Astrocyte (in vitro differentiated cells and primary cell): Measurements from ENCODE around the gene OPRD1. TPM values are rescaled to one million over a fixed set of nuclear protein-coding genes. Genes with fewer than 3 reads are reported as not detected.
"Not testable (repeated sequence)": the region's sequence is repeated elsewhere in the genome, so short reads cannot be mapped to it uniquely, and the experiment has no call there.

Experiments used
- DNase-seq: peaks from one replicate; pipeline ENCODE4 v3.0.0-alpha.2; 2010; ENCODE audit warnings: low read depth
- FAIRE-seq: peaks from 2 replicates; lab custom pipeline; 2011; peaks lifted over from hg19 to GRCh38; lab: Jason Lieb, UNC
- H2AFZ ChIP-seq: 2 replicates; pipeline ENCODE4 v1.6.0; 2012; ENCODE audit warnings: low read depth, low read length, inconsistent platforms
- H3K27ac ChIP-seq: 2 replicates; pipeline ENCODE4 v1.5.1; 2011; ENCODE audit warnings: low read depth, low read length, inconsistent platforms
- H3K27me3 ChIP-seq: 2 replicates; pipeline ENCODE4 v1.6.0; 2011; ENCODE audit warnings: low read length, inconsistent platforms; ENCODE audit not compliant: insufficient read depth
- H3K36me3 ChIP-seq: 2 replicates; pipeline ENCODE4 v1.5.1; 2011; ENCODE audit warnings: low read length, inconsistent platforms; ENCODE audit not compliant: insufficient read depth
- H3K4me1 ChIP-seq: 2 replicates; pipeline ENCODE4 v1.5.1; 2011; ENCODE audit warnings: low read length, inconsistent platforms; ENCODE audit not compliant: insufficient read depth
- H3K4me2 ChIP-seq: 2 replicates; pipeline ENCODE4 v1.6.0; 2012; ENCODE audit warnings: low read length, inconsistent platforms
- H3K4me3 ChIP-seq: 2 replicates; pipeline ENCODE4 v1.5.1; 2011; ENCODE audit warnings: low read depth, mild to moderate bottlenecking, low read length, inconsistent platforms; ENCODE audit not compliant: insufficient read depth
- H3K79me2 ChIP-seq: 2 replicates; pipeline ENCODE4 v1.6.0; 2012; ENCODE audit warnings: mild to moderate bottlenecking, low read length, inconsistent platforms; ENCODE audit not compliant: insufficient read depth
- H3K9ac ChIP-seq: 2 replicates; pipeline ENCODE4 v1.6.0; 2012; ENCODE audit warnings: mild to moderate bottlenecking, low read length, inconsistent platforms
- H3K9me3 ChIP-seq: 2 replicates; pipeline ENCODE4 v1.5.1; 2012; ENCODE audit warnings: low read depth, mild to moderate bottlenecking, low read length, inconsistent platforms; ENCODE audit not compliant: insufficient read depth
- H4K20me1 ChIP-seq: 2 replicates; pipeline ENCODE4 v1.6.0; 2012; ENCODE audit warnings: low read length, inconsistent platforms; ENCODE audit not compliant: insufficient read depth
- H3K27ac Mint-ChIP-seq: one replicate; pipeline ENCODE4 v1.8.0; 2021; ENCODE audit warnings: mild to moderate bottlenecking, mixed read lengths; ENCODE audit not compliant: unreplicated experiment
- H3K27me3 Mint-ChIP-seq: one replicate; pipeline ENCODE4 v1.8.0; 2021; ENCODE audit warnings: low read depth, mixed read lengths; ENCODE audit not compliant: unreplicated experiment
- H3K36me3 Mint-ChIP-seq: one replicate; pipeline ENCODE4 v1.8.0; 2021; ENCODE audit warnings: low read depth, mixed read lengths; ENCODE audit not compliant: unreplicated experiment
- H3K4me1 Mint-ChIP-seq: one replicate; pipeline ENCODE4 v1.8.0; 2021; ENCODE audit warnings: low read depth, mixed read lengths; ENCODE audit not compliant: unreplicated experiment
- H3K4me3 Mint-ChIP-seq: one replicate; pipeline ENCODE4 v1.8.0; 2021; ENCODE audit warnings: mild to moderate bottlenecking, moderate library complexity, mixed read lengths; ENCODE audit not compliant: unreplicated experiment
- H3K9me3 Mint-ChIP-seq: one replicate; pipeline ENCODE4 v1.8.0; 2021; ENCODE audit warnings: mild to moderate bottlenecking, mixed read lengths; ENCODE audit not compliant: unreplicated experiment
- EZH2 ChIP-seq: IDR thresholded peaks from 2 replicates; pipeline ENCODE4 v1.6.1; 2012; ENCODE audit warnings: mild to moderate bottlenecking, low read length, inconsistent platforms; ENCODE audit not compliant: insufficient read depth
- total RNA-seq: library from RNA; stranded (reverse); gene quantifications from 2 replicates; pipeline ENCODE4 v1.2.1, GENCODE V29; 2021
- TF ChIP-seq, protein P1 (sequence below): IDR thresholded peaks from 2 replicates; pipeline ENCODE4 v1.5.1; 2011; ENCODE audit warnings: low read depth, mild to moderate bottlenecking, inconsistent platforms, low read length, moderate library complexity; ENCODE audit not compliant: insufficient read depth

The OPRD1 gene
- total RNA-seq, 1 donor from 2014 or later: 1.2 TPM

DNA sequence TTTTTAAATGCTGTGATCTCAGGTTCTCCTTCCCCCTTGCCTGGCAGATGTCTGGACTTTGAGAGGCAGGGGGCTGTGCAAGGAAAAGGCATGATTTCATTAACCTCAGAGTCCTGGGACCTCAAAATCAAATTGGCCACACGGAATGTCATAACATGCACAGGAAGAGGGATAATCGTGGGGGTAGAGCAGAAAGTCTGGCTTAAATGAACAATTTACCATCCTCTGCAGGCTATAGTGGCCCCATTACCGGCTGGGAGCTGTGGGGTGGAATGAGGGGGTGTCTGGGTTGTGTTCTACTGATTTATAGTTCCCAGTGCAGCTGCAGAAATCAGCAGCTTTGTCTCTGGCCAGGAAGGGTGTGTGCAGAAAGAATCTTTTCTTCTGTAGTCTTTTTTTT is 10.8 kb downstream of the OPRD1 start:
- H3K27ac Mint-ChIP-seq: no peak overlapping the region
- FAIRE-seq (no peak), DNase-seq (no peak)

DNA sequence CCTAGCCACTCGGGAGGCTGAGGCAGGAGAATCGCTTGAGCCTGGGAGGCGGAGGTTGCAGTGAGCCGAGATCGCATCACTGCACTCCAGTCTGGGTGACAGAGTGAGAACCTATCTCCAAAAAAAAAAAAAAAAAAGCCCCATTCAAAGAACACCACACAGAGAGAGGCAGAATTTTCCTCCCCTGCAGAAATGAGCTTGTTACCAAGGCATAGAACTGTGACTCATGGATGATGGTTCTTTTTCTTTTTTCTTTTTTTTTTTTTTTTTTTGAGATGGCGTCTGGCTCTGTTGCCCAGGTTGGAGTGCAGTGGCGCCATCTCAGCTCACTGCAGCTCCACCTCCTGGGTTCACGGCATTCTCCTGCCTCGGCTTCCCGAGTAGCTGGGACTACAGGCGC is 12.1 kb downstream of the OPRD1 start:
- H3K27ac ChIP-seq, H3K36me3 Mint-ChIP-seq, H2AFZ ChIP-seq, H3K4me3 Mint-ChIP-seq, H3K9me3 ChIP-seq, H3K4me1 Mint-ChIP-seq, H3K9ac ChIP-seq, H3K27me3 ChIP-seq, H4K20me1 ChIP-seq, H3K9me3 Mint-ChIP-seq, H3K27ac Mint-ChIP-seq, H3K4me2 ChIP-seq, FAIRE-seq, H3K27me3 Mint-ChIP-seq, H3K36me3 ChIP-seq, H3K4me3 ChIP-seq, H3K79me2 ChIP-seq, H3K4me1 ChIP-seq: not testable (repeated sequence)
- peak; percentile 10 for DNase-seq

More for the DNA sequence above, 10.8 kb downstream of the OPRD1 start:
- no peak overlapping the region for H3K4me3 ChIP-seq
- H3K36me3 Mint-ChIP-seq: no peaks in the 10 kb centered on the region
- H3K4me1 Mint-ChIP-seq: peaks cover 4% of the 10 kb centered on the region
- H3K4me1 ChIP-seq: no peaks in the 10 kb centered on the region
- H3K36me3 ChIP-seq: no peaks in the 10 kb centered on the region
- no peak overlapping the region for H3K4me2 ChIP-seq
- H3K27ac ChIP-seq: no peak overlapping the region
- peaks cover 11% of the 10 kb centered on the region for H3K27me3 Mint-ChIP-seq
- no peak overlapping the region for H3K4me3 Mint-ChIP-seq
- H4K20me1 ChIP-seq: no peaks in the 10 kb centered on the region
- H3K9ac ChIP-seq: no peak overlapping the region
- no peaks in the 10 kb centered on the region for H3K27me3 ChIP-seq
- H3K79me2 ChIP-seq: no peaks in the 10 kb centered on the region
- H3K9me3 ChIP-seq: no peaks in the 10 kb centered on the region
- H3K9me3 Mint-ChIP-seq: no peaks in the 10 kb centered on the region
- TF ChIP-seq, protein P1, sequence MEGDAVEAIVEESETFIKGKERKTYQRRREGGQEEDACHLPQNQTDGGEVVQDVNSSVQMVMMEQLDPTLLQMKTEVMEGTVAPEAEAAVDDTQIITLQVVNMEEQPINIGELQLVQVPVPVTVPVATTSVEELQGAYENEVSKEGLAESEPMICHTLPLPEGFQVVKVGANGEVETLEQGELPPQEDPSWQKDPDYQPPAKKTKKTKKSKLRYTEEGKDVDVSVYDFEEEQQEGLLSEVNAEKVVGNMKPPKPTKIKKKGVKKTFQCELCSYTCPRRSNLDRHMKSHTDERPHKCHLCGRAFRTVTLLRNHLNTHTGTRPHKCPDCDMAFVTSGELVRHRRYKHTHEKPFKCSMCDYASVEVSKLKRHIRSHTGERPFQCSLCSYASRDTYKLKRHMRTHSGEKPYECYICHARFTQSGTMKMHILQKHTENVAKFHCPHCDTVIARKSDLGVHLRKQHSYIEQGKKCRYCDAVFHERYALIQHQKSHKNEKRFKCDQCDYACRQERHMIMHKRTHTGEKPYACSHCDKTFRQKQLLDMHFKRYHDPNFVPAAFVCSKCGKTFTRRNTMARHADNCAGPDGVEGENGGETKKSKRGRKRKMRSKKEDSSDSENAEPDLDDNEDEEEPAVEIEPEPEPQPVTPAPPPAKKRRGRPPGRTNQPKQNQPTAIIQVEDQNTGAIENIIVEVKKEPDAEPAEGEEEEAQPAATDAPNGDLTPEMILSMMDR: no peak
- H2AFZ ChIP-seq: no peak overlapping the region

DNA sequence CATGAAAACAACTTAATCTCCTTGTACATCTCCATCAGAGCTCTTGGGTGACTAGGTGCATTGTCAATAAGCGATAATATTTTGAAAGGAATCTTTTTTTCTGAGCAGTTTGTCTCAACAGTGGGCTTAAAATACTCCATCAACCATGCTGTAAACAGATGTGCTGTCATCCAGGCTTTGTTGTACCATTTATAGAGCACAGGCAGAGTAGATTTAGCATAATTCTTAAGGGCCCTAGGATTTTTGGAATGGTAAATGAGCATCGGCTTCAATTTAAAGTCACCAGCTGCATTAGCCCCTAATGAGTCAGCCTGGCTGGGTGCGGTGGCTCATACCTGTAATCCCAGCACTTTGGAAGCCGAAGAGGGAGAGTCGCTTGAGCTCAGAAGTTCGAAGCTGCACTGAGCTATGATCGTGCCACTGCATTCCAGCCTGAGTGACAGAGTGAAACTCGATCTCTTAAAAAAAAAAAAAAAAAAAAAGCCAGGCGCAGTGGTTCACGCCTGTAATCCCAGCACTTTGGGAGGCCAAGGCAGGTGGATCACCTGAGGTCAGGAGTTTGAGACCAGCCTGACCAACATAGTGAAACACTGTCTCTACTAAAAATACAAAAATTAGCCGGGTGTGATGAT is 16.4 kb downstream of the OPRD1 start:
- H3K27me3 Mint-ChIP-seq, H3K4me3 Mint-ChIP-seq, H3K9ac ChIP-seq, H3K4me3 ChIP-seq, H4K20me1 ChIP-seq, H3K4me1 ChIP-seq, H3K27ac ChIP-seq, H3K27me3 ChIP-seq, H2AFZ ChIP-seq, H3K79me2 ChIP-seq, H3K36me3 Mint-ChIP-seq, H3K4me2 ChIP-seq, H3K9me3 Mint-ChIP-seq, DNase-seq, H3K36me3 ChIP-seq, H3K9me3 ChIP-seq, H3K4me1 Mint-ChIP-seq, FAIRE-seq: not testable (repeated sequence)
- H3K27ac Mint-ChIP-seq: peak overlapping the region; percentile 34

DNA sequence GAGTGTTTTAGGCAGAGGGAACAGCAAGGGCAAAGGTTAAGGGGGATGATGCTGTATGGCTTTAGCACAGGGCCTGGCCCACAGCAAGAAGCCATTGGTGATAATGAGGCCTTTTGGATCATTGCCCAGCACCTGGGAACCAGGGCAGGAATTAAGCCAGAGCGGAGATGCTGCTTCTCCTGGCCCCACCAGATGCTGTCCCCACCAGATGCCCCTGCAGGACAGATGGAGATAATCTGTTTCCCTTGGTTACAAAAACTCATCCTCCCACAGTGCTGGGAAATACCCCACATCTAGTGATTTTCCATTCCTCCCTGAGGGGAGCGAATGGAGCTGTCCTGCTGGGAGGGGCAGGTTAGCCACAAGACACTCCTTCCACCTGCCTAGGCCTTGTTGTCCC is 18.8 kb downstream of the OPRD1 start:
- Histone ChIP-seq H3K4me1 (no peaks in the 10 kb centered on the region), H2AFZ (no peak overlapping the region), H3K27me3 (peaks cover 2% of the 10 kb centered on the region), H4K20me1 (no peaks in the 10 kb centered on the region), H3K27ac (no peak overlapping the region), H3K4me2 (no peak overlapping the region), H3K9ac (no peak overlapping the region), H3K79me2 (no peaks in the 10 kb centered on the region), H3K4me3 (no peak overlapping the region), H3K9me3 (no peaks in the 10 kb centered on the region), H3K36me3 (no peaks in the 10 kb centered on the region)
- no peak for DNase-seq
- TF ChIP-seq, protein P1: no peak
- TF ChIP-seq EZH2: no peak
- H3K27me3 Mint-ChIP-seq: peaks cover 15% of the 10 kb centered on the region
- no peak for FAIRE-seq
- no peak overlapping the region for H3K27ac Mint-ChIP-seq
- no peaks in the 10 kb centered on the region for H3K36me3 Mint-ChIP-seq
- H3K4me1 Mint-ChIP-seq: peaks cover 5% of the 10 kb centered on the region
- no peak overlapping the region for H3K4me3 Mint-ChIP-seq
- no peaks in the 10 kb centered on the region for H3K9me3 Mint-ChIP-seq
